ENCODE data around the gene TMEM120B. TPM values are rescaled to one million over a fixed set of nuclear protein-coding genes. Genes with fewer than 3 reads are reported as not detected.

Gene TMEM120B
- total and polyA plus RNA-seq, 4 donors, result 1.5 to 12.0 (median 9.1) TPM

- Histone ChIP-seq H3K27ac (ENCODE audit: low read depth in 1 of 2, low read length in 2 of 2) (peak overlapping the region; percentile 94 to 99), H3K9me3 (ENCODE audit: control insufficient read depth, low read length) (no peaks in the 10 kb centered on the region), H3K4me1 (ENCODE audit: control insufficient read depth in 1 of 2, insufficient read depth in 2 of 2, low read length in 2 of 2) (no peaks in the 10 kb centered on the region), H3K27me3 (ENCODE audit: control insufficient read depth in 1 of 2, insufficient read depth in 2 of 2, low read length in 1 of 2) (no peaks in the 10 kb centered on the region), H3K4me3 (ENCODE audit: low read length in 2 of 2) (peak overlapping the region; percentile 97 to 98), H3K36me3 (ENCODE audit: control insufficient read depth in 1 of 2, insufficient read depth in 2 of 2, low read length in 1 of 2) (no peaks in the 10 kb centered on the region)
- intact Hi-C loops (cut with DNase I), result no loop called here
- DNase-seq (peak; percentile 94 to 95), ATAC-seq (ENCODE audit: low FRiP score) (peak; percentile 79)
- 0 to 1% methylated on average over 58 to 65 of the region's 65 CpGs for WGBS, 2 donors
These were observed 90.5 kb downstream of the TMEM120B start for GRCh38 chr12:121802843-121803698.

GRCh38 chr12:121803861-121804416 lies 91.4 kb downstream of the TMEM120B start, which contains the start of gene SETD1B:
Gene SETD1B (plus strand): TSS chr12:121804009. CDS start chr12:121804738, 729 bp downstream.
- WGBS, 2 donors, result 0% methylated on average over 7 to 74 of the region's 74 CpGs

GRCh38 chr12:121804417-121805111 lies 92.0 kb downstream of the TMEM120B start:
- peak overlapping the region; percentile 97 to 98 for H3K4me3 ChIP-seq (ENCODE audit: low read length in 2 of 2)
- H3K4me1 ChIP-seq (ENCODE audit: control insufficient read depth in 1 of 2, insufficient read depth in 2 of 2, low read length in 2 of 2), result no peaks in the 10 kb centered on the region
- intact Hi-C loops (cut with DNase I), result no loop called here
- ATAC-seq (ENCODE audit: low FRiP score), result no peak
- H3K27me3 ChIP-seq (ENCODE audit: control insufficient read depth in 1 of 2, insufficient read depth in 2 of 2, low read length in 1 of 2), result no peaks in the 10 kb centered on the region
- H3K36me3 ChIP-seq (ENCODE audit: control insufficient read depth in 1 of 2, insufficient read depth in 2 of 2, low read length in 1 of 2), result peaks cover 0 to 4% of the 10 kb centered on the region in 2 donors
- DNase-seq, result peak; percentile 61 to 82
- no peaks in the 10 kb centered on the region for H3K9me3 ChIP-seq (ENCODE audit: control insufficient read depth, low read length)
- 1% methylated on average over 54 to 63 of the region's 63 CpGs for WGBS, 2 donors
- H3K27ac ChIP-seq (ENCODE audit: low read depth in 1 of 2, low read length in 2 of 2), result peak overlapping the region; percentile 66 to 94

More at GRCh38 chr12:121803861-121804416, 91.4 kb downstream of the TMEM120B start, which contains the start of gene SETD1B:
- Histone ChIP-seq H3K36me3 (ENCODE audit: control insufficient read depth in 1 of 2, insufficient read depth in 2 of 2, low read length in 1 of 2) (peaks cover 0 to 4% of the 10 kb centered on the region in 2 donors), H3K9me3 (ENCODE audit: control insufficient read depth, low read length) (no peaks in the 10 kb centered on the region), H3K4me3 (ENCODE audit: low read length in 2 of 2) (peak within 1 kb of the TSS; percentile 97 to 98), H3K4me1 (ENCODE audit: control insufficient read depth in 1 of 2, insufficient read depth in 2 of 2, low read length in 2 of 2) (no peaks in the 10 kb centered on the region), H3K27me3 (ENCODE audit: control insufficient read depth in 1 of 2, insufficient read depth in 2 of 2, low read length in 1 of 2) (no peaks in the 10 kb centered on the region), H3K27ac (ENCODE audit: low read depth in 1 of 2, low read length in 2 of 2) (peak within 1 kb of the TSS; percentile 94 to 99)
- intact Hi-C loops (cut with DNase I), result no loop called here
- DNase-seq (peak in 1 of 2 donors; percentile 80), ATAC-seq (ENCODE audit: low FRiP score) (no peak)

GRCh38 chr12:121805171-121806008 lies 92.8 kb downstream of the TMEM120B start:
- no peaks in the 10 kb centered on the region for H3K27me3 ChIP-seq (ENCODE audit: control insufficient read depth in 1 of 2, insufficient read depth in 2 of 2, low read length in 1 of 2)
- intact Hi-C loops (cut with DNase I), result no loop called here

GRCh38 chr12:121806009-121806545 lies 93.5 kb downstream of the TMEM120B start:
- H3K36me3 ChIP-seq (ENCODE audit: control insufficient read depth in 1 of 2, insufficient read depth in 2 of 2, low read length in 1 of 2), result peaks cover 4 to 8% of the 10 kb centered on the region in 2 donors
- WGBS, 2 donors, result 1% methylated on average over 16 of the region's 16 CpGs
- ATAC-seq (ENCODE audit: low FRiP score) (no peak), DNase-seq (peak in 1 of 2 donors; percentile 48)
- no peaks in the 10 kb centered on the region for H3K9me3 ChIP-seq (ENCODE audit: control insufficient read depth, low read length)
- no peaks in the 10 kb centered on the region for H3K27me3 ChIP-seq (ENCODE audit: control insufficient read depth in 1 of 2, insufficient read depth in 2 of 2, low read length in 1 of 2)
- H3K27ac ChIP-seq (ENCODE audit: low read depth in 1 of 2, low read length in 2 of 2), result no peak overlapping the region
- peak overlapping the region; percentile 12 to 98 for H3K4me3 ChIP-seq (ENCODE audit: low read length in 2 of 2)
- intact Hi-C loops (cut with DNase I), result no loop called here
- no peaks in the 10 kb centered on the region for H3K4me1 ChIP-seq (ENCODE audit: control insufficient read depth in 1 of 2, insufficient read depth in 2 of 2, low read length in 2 of 2)

More at GRCh38 chr12:121805171-121806008, 92.8 kb downstream of the TMEM120B start:
- Histone ChIP-seq H3K4me3 (ENCODE audit: low read length in 2 of 2) (peak overlapping the region; percentile 97 to 98), H3K9me3 (ENCODE audit: control insufficient read depth, low read length) (no peaks in the 10 kb centered on the region), H3K4me1 (ENCODE audit: control insufficient read depth in 1 of 2, insufficient read depth in 2 of 2, low read length in 2 of 2) (no peaks in the 10 kb centered on the region), H3K27ac (ENCODE audit: low read depth in 1 of 2, low read length in 2 of 2) (no peak overlapping the region), H3K36me3 (ENCODE audit: control insufficient read depth in 1 of 2, insufficient read depth in 2 of 2, low read length in 1 of 2) (peaks cover 3 to 6% of the 10 kb centered on the region in 2 donors)
- peak in 1 of 2 donors; percentile 49 for DNase-seq
- ATAC-seq (ENCODE audit: low FRiP score), result no peak
- 1% methylated on average over 44 to 45 of the region's 45 CpGs for WGBS, 2 donors

GRCh38 chr12:121806546-121807423 lies 94.2 kb downstream of the TMEM120B start:
- Histone ChIP-seq H3K36me3 (ENCODE audit: control insufficient read depth in 1 of 2, insufficient read depth in 2 of 2, low read length in 1 of 2) (peaks cover 4 to 8% of the 10 kb centered on the region in 2 donors), H3K4me3 (ENCODE audit: low read length in 2 of 2) (peak overlapping the region; percentile 12 to 98), H3K9me3 (ENCODE audit: control insufficient read depth, low read length) (no peaks in the 10 kb centered on the region), H3K27me3 (ENCODE audit: control insufficient read depth in 1 of 2, insufficient read depth in 2 of 2, low read length in 1 of 2) (no peaks in the 10 kb centered on the region), H3K27ac (ENCODE audit: low read depth in 1 of 2, low read length in 2 of 2) (no peak overlapping the region), H3K4me1 (ENCODE audit: control insufficient read depth in 1 of 2, insufficient read depth in 2 of 2, low read length in 2 of 2) (no peaks in the 10 kb centered on the region)
- DNase-seq, result no peak
- no peak for ATAC-seq (ENCODE audit: low FRiP score)
- 5 to 11% methylated on average over 21 of the region's 21 CpGs for WGBS, 2 donors
- intact Hi-C loops (cut with DNase I), result no loop called here

GRCh38 chr12:121807642-121808347 lies 95.2 kb downstream of the TMEM120B start:
- H3K4me1 ChIP-seq (ENCODE audit: control insufficient read depth in 1 of 2, insufficient read depth in 2 of 2, low read length in 2 of 2), result no peaks in the 10 kb centered on the region

More at GRCh38 chr12:121807642-121808347, 95.2 kb downstream of the TMEM120B start:
- H3K9me3 ChIP-seq (ENCODE audit: control insufficient read depth, low read length), result no peaks in the 10 kb centered on the region
- ATAC-seq (ENCODE audit: low FRiP score) (no peak), DNase-seq (no peak)
- no peaks in the 10 kb centered on the region for H3K27me3 ChIP-seq (ENCODE audit: control insufficient read depth in 1 of 2, insufficient read depth in 2 of 2, low read length in 1 of 2)
- H3K36me3 ChIP-seq (ENCODE audit: control insufficient read depth in 1 of 2, insufficient read depth in 2 of 2, low read length in 1 of 2), result peaks cover 4 to 8% of the 10 kb centered on the region in 2 donors
- intact Hi-C loops (cut with DNase I), result no loop called here
- no peak overlapping the region for H3K4me3 ChIP-seq (ENCODE audit: low read length in 2 of 2)
- WGBS, 2 donors, result 66 to 70% methylated on average over 14 of the region's 14 CpGs
- H3K27ac ChIP-seq (ENCODE audit: low read depth in 1 of 2, low read length in 2 of 2), result no peak overlapping the region

All from aorta (tissue), 5 donors.